Ascending aorta (tissue), 2 donors: ENCODE data around the gene RNF227. TPM values are rescaled to one million over a fixed set of nuclear protein-coding genes. Genes with fewer than 3 reads are reported as not detected.

ENCODE experiments used
- DNase-seq, 2 donors: peaks; one replicate each; pipeline ENCODE4 v3.0.0-alpha.2; 2019; ENCODE audit warnings: low spot score in 2 of 2
- H3K27ac ChIP-seq, 2 donors: fragments of 200-600 bp; sonication (generic); one replicate each; pipeline ENCODE4 v1.5.1; 2016 to 2017; ENCODE audit warnings: mild to moderate bottlenecking in 1 of 2
- H3K27me3 ChIP-seq: fragments of 200-600 bp; sonication (generic); one replicate; pipeline ENCODE4 v1.5.1; 2017
- H3K36me3 ChIP-seq, 2 donors: fragments of 200-600 bp; sonication (generic); one replicate each; pipeline ENCODE4 v1.5.1; 2016
- H3K4me1 ChIP-seq, 2 donors: fragments of 200-600 bp; sonication (generic); one replicate each; pipeline ENCODE4 v1.5.1; 2016 to 2017; ENCODE audit warnings: mild to moderate bottlenecking in 1 of 2
- H3K4me3 ChIP-seq, 2 donors: fragments of 200-600 bp; sonication (generic); one replicate each; pipeline ENCODE4 v1.5.1; 2016 to 2017; ENCODE audit warnings: mild to moderate bottlenecking in 1 of 2
- H3K9me3 ChIP-seq, 2 donors: fragments of 200-600 bp; sonication (generic); one replicate each; pipeline ENCODE4 v1.5.1; 2016
- intact Hi-C: fragments of 100-400 bp; cut with DNase I; formaldehyde crosslinking; loops from one replicate; pipeline ENCODE4 v1.15.1; 2023
- total RNA-seq: library from RNA; depleted of rRNA; stranded (reverse); fragments of >200 nt; gene quantifications from one replicate; pipeline ENCODE4 v1.1.0, GENCODE V29; 2016
- TF ChIP-seq, protein P1 (sequence below), 3 experiments: fragments of 200-600 bp in 2 of 3; fragments of 450-650 bp in 1 of 3; sonication (generic) in 2 of 3; IDR thresholded peaks; one replicate each; pipeline ENCODE4 v1.5.1; 2016 to 2019; ENCODE audit warnings: antibody characterized with exemption in 3 of 3, mild to moderate bottlenecking in 1 of 3, moderate library complexity in 1 of 3

Gene RNF227
- total RNA-seq, 1 donor from 2014 or later, result 0.32 TPM

- TF ChIP-seq, protein P1, sequence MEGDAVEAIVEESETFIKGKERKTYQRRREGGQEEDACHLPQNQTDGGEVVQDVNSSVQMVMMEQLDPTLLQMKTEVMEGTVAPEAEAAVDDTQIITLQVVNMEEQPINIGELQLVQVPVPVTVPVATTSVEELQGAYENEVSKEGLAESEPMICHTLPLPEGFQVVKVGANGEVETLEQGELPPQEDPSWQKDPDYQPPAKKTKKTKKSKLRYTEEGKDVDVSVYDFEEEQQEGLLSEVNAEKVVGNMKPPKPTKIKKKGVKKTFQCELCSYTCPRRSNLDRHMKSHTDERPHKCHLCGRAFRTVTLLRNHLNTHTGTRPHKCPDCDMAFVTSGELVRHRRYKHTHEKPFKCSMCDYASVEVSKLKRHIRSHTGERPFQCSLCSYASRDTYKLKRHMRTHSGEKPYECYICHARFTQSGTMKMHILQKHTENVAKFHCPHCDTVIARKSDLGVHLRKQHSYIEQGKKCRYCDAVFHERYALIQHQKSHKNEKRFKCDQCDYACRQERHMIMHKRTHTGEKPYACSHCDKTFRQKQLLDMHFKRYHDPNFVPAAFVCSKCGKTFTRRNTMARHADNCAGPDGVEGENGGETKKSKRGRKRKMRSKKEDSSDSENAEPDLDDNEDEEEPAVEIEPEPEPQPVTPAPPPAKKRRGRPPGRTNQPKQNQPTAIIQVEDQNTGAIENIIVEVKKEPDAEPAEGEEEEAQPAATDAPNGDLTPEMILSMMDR (IDR thresholded peaks at IDR 0.05), result no peak
- H3K4me3 ChIP-seq, result no peak overlapping the region
- peaks cover 62 to 81% of the 10 kb centered on the region in 2 donors for H3K36me3 ChIP-seq
These were observed 27.2 kb upstream of the RNF227 start for GRCh38 chr17:7943291-7943690.

DNA sequence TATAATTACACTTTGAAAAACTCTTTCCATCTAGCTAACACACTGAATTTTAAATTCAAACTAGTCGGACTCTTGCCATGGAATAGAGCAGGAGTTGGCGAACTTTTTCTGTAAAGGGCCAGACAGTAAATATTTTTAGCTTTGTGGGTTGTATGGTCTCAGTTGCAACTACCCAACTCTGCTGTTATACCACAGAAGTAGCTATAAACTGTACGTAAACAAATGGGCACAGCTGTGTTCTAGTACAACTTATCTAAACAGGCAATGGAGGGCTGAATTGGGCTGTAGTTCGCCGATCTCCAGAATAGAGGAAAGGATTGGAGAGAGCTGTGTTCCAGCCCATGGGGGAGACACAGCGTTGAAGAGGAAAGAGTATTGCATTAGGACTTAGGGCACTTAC, 24.7 kb upstream of the RNF227 start:
- Histone ChIP-seq H3K4me1 (no peaks in the 10 kb centered on the region), H3K36me3 (peaks cover 55 to 77% of the 10 kb centered on the region in 2 donors), H3K27ac (no peak overlapping the region), H3K9me3 (no peaks in the 10 kb centered on the region), H3K4me3 (no peak overlapping the region), H3K27me3 (no peaks in the 10 kb centered on the region)
- DNase-seq, result no peak
- TF ChIP-seq, protein P1 (IDR thresholded peaks at IDR 0.05), result no peak
- intact Hi-C loops, result no loop called here

More at GRCh38 chr17:7943291-7943690, 27.2 kb upstream of the RNF227 start:
- no peak for DNase-seq
- no peaks in the 10 kb centered on the region for H3K4me1 ChIP-seq
- no peaks in the 10 kb centered on the region for H3K9me3 ChIP-seq
- intact Hi-C loops, result no loop called here
- H3K27me3 ChIP-seq, result no peaks in the 10 kb centered on the region
- no peak overlapping the region for H3K27ac ChIP-seq

DNA sequence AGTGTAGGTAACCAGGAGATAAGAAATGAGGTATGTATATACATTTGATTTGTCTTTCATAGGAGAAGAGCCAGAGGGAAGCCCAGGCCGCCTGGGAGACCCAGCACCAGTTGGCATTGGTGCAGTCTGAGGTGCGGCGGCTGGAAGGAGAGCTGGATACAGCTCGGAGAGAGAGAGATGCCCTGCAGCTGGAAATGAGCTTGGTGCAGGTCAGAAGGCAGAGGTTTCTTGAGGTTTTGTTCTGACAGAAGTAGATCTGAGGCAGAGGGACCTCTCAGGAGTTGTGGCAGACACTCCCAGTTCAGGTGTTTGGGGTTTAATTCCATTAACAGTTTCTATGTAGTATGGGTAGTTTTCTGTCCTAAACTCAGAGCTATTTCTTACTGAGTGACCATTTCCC, 23.9 kb upstream of the RNF227 start:
- intact Hi-C loops, result no loop called here
- no peak for DNase-seq
- Histone ChIP-seq H3K4me3 (no peak overlapping the region), H3K9me3 (no peaks in the 10 kb centered on the region), H3K4me1 (no peaks in the 10 kb centered on the region), H3K36me3 (peaks cover 50 to 70% of the 10 kb centered on the region in 2 donors), H3K27ac (no peak overlapping the region), H3K27me3 (no peaks in the 10 kb centered on the region)
- TF ChIP-seq, protein P1 (IDR thresholded peaks at IDR 0.05), result no peak

GRCh38 chr17:7935859-7936258, 19.8 kb upstream of the RNF227 start:
- intact Hi-C loops, result no loop called here
- Histone ChIP-seq H3K27me3 (no peaks in the 10 kb centered on the region), H3K4me1 (peaks cover 12 to 15% of the 10 kb centered on the region in 2 donors), H3K4me3 (no peak overlapping the region), H3K27ac (no peak overlapping the region), H3K36me3 (peaks cover 25 to 44% of the 10 kb centered on the region in 2 donors), H3K9me3 (no peaks in the 10 kb centered on the region)
- no peak for DNase-seq
- TF ChIP-seq, protein P1 (IDR thresholded peaks at IDR 0.05), result no peak

- DNase-seq, result peak in 1 of 2 donors; percentile 76
- peak overlapping the region; percentile 76 to 84 for H3K4me3 ChIP-seq
- H3K9me3 ChIP-seq, result no peaks in the 10 kb centered on the region
- intact Hi-C loops, result loop anchor here (1.0 kb wide), 2 partner anchors 46 to 76 kb away; partner anchors contain the start of gene NAA38
- H3K4me1 ChIP-seq, result peaks cover 12 to 18% of the 10 kb centered on the region in 2 donors
- TF ChIP-seq, protein P1 (IDR thresholded peaks at IDR 0.05), result no peak
- no peaks in the 10 kb centered on the region for H3K27me3 ChIP-seq
- no peak overlapping the region for H3K27ac ChIP-seq
- H3K36me3 ChIP-seq, result peaks cover 7 to 21% of the 10 kb centered on the region in 2 donors
These were observed 16.9 kb upstream of the RNF227 start for GRCh38 chr17:7932949-7933348.

GRCh38 chr17:7932483-7932891, 16.4 kb upstream of the RNF227 start:
- no peak for DNase-seq
- H3K36me3 ChIP-seq, result peaks cover 5 to 21% of the 10 kb centered on the region in 2 donors
- TF ChIP-seq, protein P1 (IDR thresholded peaks at IDR 0.05), result no peak
- no peaks in the 10 kb centered on the region for H3K27me3 ChIP-seq
- H3K27ac ChIP-seq, result peak overlapping the region; percentile 22 to 52
- intact Hi-C loops, result loop anchor here (1.0 kb wide), 2 partner anchors 45 to 75 kb away; partner anchors contain the start of gene NAA38
- H3K4me3 ChIP-seq, result peak overlapping the region; percentile 76 to 84
- H3K9me3 ChIP-seq, result no peaks in the 10 kb centered on the region
- peaks cover 12 to 18% of the 10 kb centered on the region in 2 donors for H3K4me1 ChIP-seq
